Activated T-helper 2 cell treated with anti-CD3 and anti-CD28 coated beads, Interferon-gamma antibody, Interleukin-2, Interleukin-4, amounts not matched to agents 10 μg/mL and 5 μg/mL and 100 μg/mL, durations not matched to agents 14 hours and 24 hours and 36 hours (primary cell): Measurements from ENCODE around the gene FILIP1. TPM values are rescaled to one million over a fixed set of nuclear protein-coding genes. Genes with fewer than 3 reads are reported as not detected.

Source experiments
- DNase-seq: peaks from one replicate; pipeline ENCODE4 v3.0.0; 2021; ENCODE audit warnings: low spot score
- H3K27ac Mint-ChIP-seq: one replicate; pipeline ENCODE4 v1.8.0; 2021; ENCODE audit warnings: mixed read lengths
- H3K27me3 Mint-ChIP-seq: one replicate; pipeline ENCODE4 v1.8.0; 2021; ENCODE audit warnings: low read depth, mixed read lengths
- H3K36me3 Mint-ChIP-seq: one replicate; pipeline ENCODE4 v1.8.0; 2021; ENCODE audit warnings: low read depth, mixed read lengths
- H3K4me1 Mint-ChIP-seq: one replicate; pipeline ENCODE4 v1.8.0; 2021; ENCODE audit warnings: low read depth, mixed read lengths
- H3K4me3 Mint-ChIP-seq: one replicate; pipeline ENCODE4 v1.8.0; 2021; ENCODE audit warnings: low read depth, mild to moderate bottlenecking, moderate library complexity, mixed read lengths
- H3K9me3 Mint-ChIP-seq: one replicate; pipeline ENCODE4 v1.8.0; 2021; ENCODE audit warnings: mixed read lengths
- intact Hi-C: fragments of 100-400 bp; cut with micrococcal nuclease; formaldehyde crosslinking; loops from one replicate; pipeline ENCODE4 v1.15.1; 2023
- total RNA-seq: library from RNA; stranded (reverse); gene quantifications from 2 replicates; pipeline ENCODE4 v1.2.3, GENCODE V29; 2022

FILIP1 gene
- total RNA-seq, 1 donor from 2014 or later = not detected

- H3K9me3 Mint-ChIP-seq = no peaks in the 10 kb centered on the region
- no peak overlapping the region for H3K4me3 Mint-ChIP-seq
- no peaks in the 10 kb centered on the region for H3K36me3 Mint-ChIP-seq
- H3K4me1 Mint-ChIP-seq = no peaks in the 10 kb centered on the region
- H3K27ac Mint-ChIP-seq = no peak overlapping the region
- peaks cover 5% of the 10 kb centered on the region for H3K27me3 Mint-ChIP-seq
- intact Hi-C loops = no loop called here
- no peak for DNase-seq
Measured at GRCh38 chr6:75402296-75402695, 91.3 kb downstream of the FILIP1 start.

DNA sequence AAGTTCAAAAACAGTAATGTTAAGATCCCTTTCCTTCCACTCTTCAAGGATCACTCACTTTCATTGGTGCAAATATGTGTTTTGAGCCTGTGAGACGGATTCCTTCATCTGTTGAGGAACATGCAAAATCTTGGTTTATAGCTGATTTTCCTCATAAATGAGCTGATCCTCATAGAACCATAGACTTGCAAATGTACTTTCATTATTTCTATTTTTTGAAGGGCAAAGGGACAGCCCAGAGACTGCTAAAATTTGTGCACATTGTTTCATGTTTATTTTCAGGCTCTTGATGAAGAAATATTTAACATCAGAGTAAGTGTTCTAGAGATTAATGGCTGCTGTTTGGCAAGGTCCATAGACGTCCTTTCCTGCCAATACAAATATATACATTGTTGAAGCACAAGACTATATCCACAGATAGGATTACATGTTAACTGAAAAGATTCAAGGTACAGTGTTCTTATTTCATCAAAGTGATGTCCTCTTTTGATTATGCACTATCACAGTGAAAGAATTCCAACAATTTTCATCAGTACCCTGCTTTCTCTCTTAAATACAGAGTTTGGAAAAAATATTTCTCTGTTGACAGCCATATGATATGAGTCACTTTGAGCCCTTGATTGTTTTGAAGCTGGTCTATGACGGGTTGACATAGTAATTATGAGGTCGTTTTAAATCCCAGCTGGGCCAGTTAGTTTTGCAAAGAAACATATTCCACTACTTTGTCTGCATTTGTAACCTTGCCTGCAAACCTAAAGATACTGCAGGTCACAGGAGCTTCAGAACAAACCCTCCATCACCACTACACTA, 95.7 kb downstream of the FILIP1 start:
- intact Hi-C loops = no loop called here
- no peak overlapping the region for H3K27ac Mint-ChIP-seq

DNA sequence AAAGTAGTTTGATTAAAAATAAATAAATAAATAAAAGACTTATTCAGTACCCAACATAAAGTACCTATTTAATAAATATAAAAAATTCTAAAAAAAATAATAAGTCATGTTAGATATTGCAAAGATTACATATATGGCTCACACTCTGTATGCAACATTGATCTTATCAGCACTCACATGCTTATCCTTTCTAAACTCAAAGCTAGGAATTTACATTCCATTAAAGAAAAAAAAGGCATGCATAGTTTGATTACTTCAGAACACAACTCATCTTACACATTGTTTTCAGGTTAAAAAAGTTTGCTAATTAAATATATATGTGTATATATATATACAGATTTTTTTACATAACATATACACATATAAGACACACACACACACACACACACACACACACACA, 96.4 kb downstream of the FILIP1 start:
- no peaks in the 10 kb centered on the region for H3K9me3 Mint-ChIP-seq
- H3K36me3 Mint-ChIP-seq = no peaks in the 10 kb centered on the region
- peaks cover 5% of the 10 kb centered on the region for H3K27me3 Mint-ChIP-seq
- no peak overlapping the region for H3K27ac Mint-ChIP-seq
- no peak for DNase-seq
- intact Hi-C loops = no loop called here
- no peaks in the 10 kb centered on the region for H3K4me1 Mint-ChIP-seq
- H3K4me3 Mint-ChIP-seq = no peak overlapping the region

More for the DNA sequence above, 95.7 kb downstream of the FILIP1 start:
- Mint-ChIP-seq H3K4me1 (no peaks in the 10 kb centered on the region), H3K9me3 (no peaks in the 10 kb centered on the region), H3K36me3 (no peaks in the 10 kb centered on the region), H3K4me3 (no peak overlapping the region), H3K27me3 (peaks cover 5% of the 10 kb centered on the region)
- no peak for DNase-seq

- no peak for DNase-seq
- peaks cover 5% of the 10 kb centered on the region for H3K27me3 Mint-ChIP-seq
- no peak overlapping the region for H3K4me3 Mint-ChIP-seq
- no peaks in the 10 kb centered on the region for H3K4me1 Mint-ChIP-seq
- H3K9me3 Mint-ChIP-seq = no peaks in the 10 kb centered on the region
- H3K27ac Mint-ChIP-seq = no peak overlapping the region
- H3K36me3 Mint-ChIP-seq = no peaks in the 10 kb centered on the region
- intact Hi-C loops = no loop called here
Measured at GRCh38 chr6:75396005-75396800, 97.4 kb downstream of the FILIP1 start.

DNA sequence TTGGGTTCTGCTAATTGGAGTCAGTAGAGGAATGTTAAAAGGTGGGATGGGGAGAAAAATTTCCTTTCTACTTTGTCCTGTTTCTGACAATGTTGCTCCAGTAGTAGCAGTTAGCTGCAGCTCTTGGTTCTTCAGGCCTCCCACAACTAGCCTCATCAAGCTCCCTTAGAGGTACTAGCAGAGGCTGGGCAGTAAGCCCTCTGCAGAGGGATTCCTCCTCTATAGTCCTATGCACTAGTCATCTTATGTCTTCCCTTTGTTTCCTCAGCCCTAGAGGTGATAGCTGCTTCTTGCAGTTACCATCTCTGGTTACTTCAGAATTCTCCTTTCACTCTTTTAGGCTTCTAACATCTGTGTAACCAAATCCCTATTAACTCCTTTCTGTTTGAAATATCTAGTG, 99.8 kb downstream of the FILIP1 start:
- intact Hi-C loops = no loop called here

DNA sequence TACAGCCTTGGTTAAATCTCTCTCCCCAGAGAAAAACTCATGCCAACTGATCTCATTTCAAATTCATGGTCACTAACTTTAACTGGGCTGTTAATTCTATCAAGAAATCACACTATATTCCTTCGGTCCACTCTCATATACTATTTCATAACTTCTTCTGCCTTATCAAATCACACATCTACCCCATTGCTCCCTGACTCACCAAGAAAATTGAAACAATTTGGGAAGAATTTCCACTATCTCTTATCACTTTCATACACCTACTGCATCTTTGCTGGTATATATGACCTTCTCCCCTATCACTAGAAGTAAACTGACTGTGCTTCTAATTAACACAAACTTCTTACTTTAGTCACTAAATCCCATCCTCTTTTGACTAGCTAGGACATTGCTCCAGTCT, 102.3 kb downstream of the FILIP1 start:
- no peaks in the 10 kb centered on the region for H3K4me1 Mint-ChIP-seq
- intact Hi-C loops = no loop called here
- H3K4me3 Mint-ChIP-seq = no peak overlapping the region
- H3K36me3 Mint-ChIP-seq = no peaks in the 10 kb centered on the region
- no peak for DNase-seq
- no peak overlapping the region for H3K27ac Mint-ChIP-seq
- H3K27me3 Mint-ChIP-seq = peaks cover 1% of the 10 kb centered on the region
- H3K9me3 Mint-ChIP-seq = no peaks in the 10 kb centered on the region

More for the DNA sequence above, 99.8 kb downstream of the FILIP1 start:
- Mint-ChIP-seq H3K4me1 (no peaks in the 10 kb centered on the region), H3K4me3 (no peak overlapping the region), H3K27ac (no peak overlapping the region), H3K36me3 (no peaks in the 10 kb centered on the region), H3K9me3 (no peaks in the 10 kb centered on the region), H3K27me3 (peaks cover 5% of the 10 kb centered on the region)
- DNase-seq = no peak

DNA sequence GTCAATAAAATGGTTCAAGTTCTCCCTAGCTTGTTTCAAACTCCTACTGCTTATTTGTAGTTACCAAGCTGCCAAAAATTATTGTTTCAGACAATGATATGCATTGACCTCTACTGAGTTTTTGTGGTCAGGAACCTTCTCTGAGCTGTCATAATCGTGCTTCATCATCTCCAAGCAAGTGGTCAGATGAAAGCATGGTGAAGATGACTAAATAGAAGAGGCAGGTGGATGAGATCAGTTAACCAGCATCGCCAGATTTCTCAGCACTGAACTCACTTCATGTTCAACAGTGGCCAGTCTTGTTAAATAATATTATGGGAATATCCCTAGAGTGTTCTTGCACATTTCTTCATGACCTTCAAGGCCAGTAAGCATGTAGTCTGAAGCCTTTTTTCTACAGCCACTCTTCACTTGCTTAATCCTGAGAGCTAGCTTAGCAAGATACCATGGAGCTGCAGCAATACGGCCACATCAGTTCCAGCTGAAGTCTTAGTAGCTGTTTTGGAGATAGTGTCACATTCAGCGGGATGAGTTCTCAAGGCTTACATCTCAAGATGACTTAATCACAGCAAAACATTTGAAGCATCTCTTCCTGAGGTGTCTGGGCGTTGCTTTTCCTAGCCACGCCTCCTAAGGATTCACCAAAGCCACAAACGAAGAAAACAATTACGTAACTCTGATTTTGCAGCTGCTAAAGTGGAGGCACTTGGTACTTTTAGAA, 107.4 kb downstream of the FILIP1 start:
- intact Hi-C loops = no loop called here
- no peak overlapping the region for H3K27ac Mint-ChIP-seq
- H3K9me3 Mint-ChIP-seq = no peaks in the 10 kb centered on the region
- H3K36me3 Mint-ChIP-seq = no peaks in the 10 kb centered on the region
- no peaks in the 10 kb centered on the region for H3K4me1 Mint-ChIP-seq
- no peak for DNase-seq
- peaks cover 19% of the 10 kb centered on the region for H3K27me3 Mint-ChIP-seq
- no peak overlapping the region for H3K4me3 Mint-ChIP-seq

DNA sequence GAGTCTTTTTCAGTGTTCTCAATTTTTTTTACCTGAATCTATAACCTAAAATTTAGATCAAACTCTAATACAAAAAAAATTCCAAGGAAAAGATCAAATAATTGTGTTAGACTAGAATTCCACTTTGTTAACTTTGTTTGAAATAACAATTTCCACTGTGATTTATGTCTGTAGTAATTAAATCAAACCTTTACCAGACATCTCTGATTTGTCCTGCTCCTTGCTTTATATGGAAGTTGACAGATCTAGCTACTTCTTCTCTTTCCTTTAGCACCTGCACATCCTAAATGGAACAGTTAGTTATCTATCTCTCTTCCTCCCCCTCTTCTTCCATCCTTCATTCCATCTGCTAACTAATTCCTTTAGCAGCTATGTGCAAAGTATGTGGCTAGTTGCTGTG, 109.5 kb downstream of the FILIP1 start:
- Mint-ChIP-seq H3K27me3 (peaks cover 23% of the 10 kb centered on the region), H3K9me3 (no peaks in the 10 kb centered on the region), H3K4me1 (no peaks in the 10 kb centered on the region), H3K27ac (no peak overlapping the region), H3K36me3 (no peaks in the 10 kb centered on the region), H3K4me3 (no peak overlapping the region)
- DNase-seq = no peak
- intact Hi-C loops = no loop called here

DNA sequence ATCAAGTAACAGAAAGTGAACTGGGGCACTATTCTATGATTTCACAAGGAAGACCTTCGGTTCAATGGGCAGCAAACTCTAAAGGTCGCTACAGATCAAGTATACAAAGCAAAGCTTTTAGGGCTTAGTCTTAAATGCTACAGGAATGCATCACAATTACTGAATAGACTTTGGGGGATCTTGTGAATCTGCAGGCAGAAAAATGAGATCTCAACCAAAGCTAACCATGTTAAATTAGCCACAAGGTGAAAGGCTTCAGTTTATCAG, 111.0 kb downstream of the FILIP1 start:
- Mint-ChIP-seq H3K4me1 (no peaks in the 10 kb centered on the region), H3K27me3 (peaks cover 21% of the 10 kb centered on the region), H3K27ac (no peak overlapping the region), H3K4me3 (no peak overlapping the region), H3K36me3 (no peaks in the 10 kb centered on the region), H3K9me3 (no peaks in the 10 kb centered on the region)
- intact Hi-C loops = no loop called here
- no peak for DNase-seq

- DNase-seq = no peak
- Mint-ChIP-seq H3K9me3 (no peaks in the 10 kb centered on the region), H3K27ac (no peak overlapping the region), H3K36me3 (no peaks in the 10 kb centered on the region), H3K27me3 (peaks cover 24% of the 10 kb centered on the region), H3K4me3 (no peak overlapping the region), H3K4me1 (no peaks in the 10 kb centered on the region)
- intact Hi-C loops = no loop called here
Measured at GRCh38 chr6:75381877-75382633, 111.5 kb downstream of the FILIP1 start.

GRCh38 chr6:75379536-75379935, 114.1 kb downstream of the FILIP1 start:
- intact Hi-C loops = no loop called here
- Mint-ChIP-seq H3K4me1 (no peaks in the 10 kb centered on the region), H3K4me3 (no peak overlapping the region), H3K27me3 (peaks cover 35% of the 10 kb centered on the region), H3K9me3 (no peaks in the 10 kb centered on the region), H3K36me3 (no peaks in the 10 kb centered on the region), H3K27ac (no peak overlapping the region)
- no peak for DNase-seq

GRCh38 chr6:75378101-75378500, 115.5 kb downstream of the FILIP1 start:
- H3K9me3 Mint-ChIP-seq = no peaks in the 10 kb centered on the region
- H3K36me3 Mint-ChIP-seq = no peaks in the 10 kb centered on the region
- H3K4me1 Mint-ChIP-seq = no peaks in the 10 kb centered on the region
- H3K27me3 Mint-ChIP-seq = peaks cover 28% of the 10 kb centered on the region
- no peak for DNase-seq
- intact Hi-C loops = no loop called here
- H3K27ac Mint-ChIP-seq = no peak overlapping the region
- H3K4me3 Mint-ChIP-seq = no peak overlapping the region
